ENCODE measurements around the gene PPP6R3. TPM values are rescaled to one million over a fixed set of nuclear protein-coding genes. Genes with fewer than 3 reads are reported as not detected.
"Not testable (repeated sequence)": the region's sequence is repeated elsewhere in the genome, so short reads cannot be mapped to it uniquely, and the experiment has no call there.

The PPP6R3 gene
- total RNA-seq, 1 donor from 2014 or later: 142 TPM

GRCh38 chr11:68635883-68636282 is 175.3 kb downstream of the PPP6R3 start:
- DNase-seq (ENCODE audit: low spot score); H3K27me3 Mint-ChIP-seq (ENCODE audit: insufficient read depth); H3K27ac Mint-ChIP-seq; H3K4me3 Mint-ChIP-seq; intact Hi-C loops (cut with micrococcal nuclease); H3K9me3 Mint-ChIP-seq; H3K36me3 Mint-ChIP-seq (ENCODE audit: low read depth); H3K4me1 Mint-ChIP-seq (ENCODE audit: low read depth): not testable (repeated sequence)

- H3K36me3 Mint-ChIP-seq (ENCODE audit: low read depth); H3K27me3 Mint-ChIP-seq (ENCODE audit: insufficient read depth); H3K9me3 Mint-ChIP-seq; intact Hi-C loops (cut with micrococcal nuclease); H3K4me3 Mint-ChIP-seq; H3K27ac Mint-ChIP-seq; DNase-seq (ENCODE audit: low spot score); H3K4me1 Mint-ChIP-seq (ENCODE audit: low read depth): not testable (repeated sequence)
Observed at GRCh38 chr11:68639322-68639721, 178.8 kb downstream of the PPP6R3 start.

GRCh38 chr11:68641880-68642279 is 181.3 kb downstream of the PPP6R3 start:
- H3K36me3 Mint-ChIP-seq (ENCODE audit: low read depth): peaks cover 2% of the 10 kb centered on the region
- H3K27me3 Mint-ChIP-seq (ENCODE audit: insufficient read depth): peaks cover 5% of the 10 kb centered on the region
- intact Hi-C loops (cut with micrococcal nuclease): loop anchor here (5.0 kb wide), 1 partner anchor 125 kb away; no protein-coding TSS in a partner anchor
- no peak overlapping the region for H3K4me3 Mint-ChIP-seq
- no peaks in the 10 kb centered on the region for H3K4me1 Mint-ChIP-seq (ENCODE audit: low read depth)
- H3K9me3 Mint-ChIP-seq: peaks cover 14% of the 10 kb centered on the region
- H3K27ac Mint-ChIP-seq: no peak overlapping the region
- DNase-seq (ENCODE audit: low spot score): no peak

- Mint-ChIP-seq H3K27ac (no peak overlapping the region), H3K9me3 (peaks cover 20% of the 10 kb centered on the region), H3K36me3 (ENCODE audit: low read depth) (peaks cover 2% of the 10 kb centered on the region), H3K4me1 (ENCODE audit: low read depth) (no peaks in the 10 kb centered on the region), H3K27me3 (ENCODE audit: insufficient read depth) (peaks cover 9% of the 10 kb centered on the region), H3K4me3 (no peak overlapping the region)
- intact Hi-C loops (cut with micrococcal nuclease): loop anchor here (5.0 kb wide), 1 partner anchor 126 kb away; no protein-coding TSS in a partner anchor
- DNase-seq (ENCODE audit: low spot score): no peak
Observed at GRCh38 chr11:68643585-68643984, 183.0 kb downstream of the PPP6R3 start.

GRCh38 chr11:68646832-68647231 is 186.3 kb downstream of the PPP6R3 start:
- no peak overlapping the region for H3K4me3 Mint-ChIP-seq

GRCh38 chr11:68649851-68650555 is 189.5 kb downstream of the PPP6R3 start:
- Mint-ChIP-seq H3K9me3 (peaks cover 16% of the 10 kb centered on the region), H3K4me1 (ENCODE audit: low read depth) (no peaks in the 10 kb centered on the region), H3K27ac (no peak overlapping the region), H3K36me3 (ENCODE audit: low read depth) (no peaks in the 10 kb centered on the region), H3K4me3 (no peak overlapping the region), H3K27me3 (ENCODE audit: insufficient read depth) (peaks cover 6% of the 10 kb centered on the region)
- DNase-seq (ENCODE audit: low spot score): no peak
- intact Hi-C loops (cut with micrococcal nuclease): no loop called here

More at GRCh38 chr11:68646832-68647231, 186.3 kb downstream of the PPP6R3 start:
- intact Hi-C loops (cut with micrococcal nuclease): no loop called here
- Mint-ChIP-seq H3K9me3 (peaks cover 20% of the 10 kb centered on the region), H3K36me3 (ENCODE audit: low read depth) (peaks cover 2% of the 10 kb centered on the region), H3K27ac (no peak overlapping the region), H3K4me1 (ENCODE audit: low read depth) (no peaks in the 10 kb centered on the region), H3K27me3 (ENCODE audit: insufficient read depth) (peaks cover 6% of the 10 kb centered on the region)
- DNase-seq (ENCODE audit: low spot score): no peak

- intact Hi-C loops (cut with micrococcal nuclease): no loop called here
- Mint-ChIP-seq H3K4me1 (ENCODE audit: low read depth) (no peaks in the 10 kb centered on the region), H3K4me3 (no peak overlapping the region), H3K27me3 (ENCODE audit: insufficient read depth) (peaks cover 6% of the 10 kb centered on the region), H3K9me3 (peaks cover 16% of the 10 kb centered on the region), H3K27ac (no peak overlapping the region), H3K36me3 (ENCODE audit: low read depth) (no peaks in the 10 kb centered on the region)
- no peak for DNase-seq (ENCODE audit: low spot score)
Observed at GRCh38 chr11:68650801-68651200, 190.2 kb downstream of the PPP6R3 start.

- Mint-ChIP-seq H3K4me1 (ENCODE audit: low read depth) (no peaks in the 10 kb centered on the region), H3K36me3 (ENCODE audit: low read depth) (no peaks in the 10 kb centered on the region), H3K4me3 (no peak overlapping the region), H3K9me3 (peaks cover 11% of the 10 kb centered on the region), H3K27ac (no peak overlapping the region), H3K27me3 (ENCODE audit: insufficient read depth) (peaks cover 5% of the 10 kb centered on the region)
- intact Hi-C loops (cut with micrococcal nuclease): no loop called here
- DNase-seq (ENCODE audit: low spot score): no peak
Observed at GRCh38 chr11:68651208-68651984, 190.8 kb downstream of the PPP6R3 start.

GRCh38 chr11:68651985-68652682 is 191.6 kb downstream of the PPP6R3 start:
- no peak for DNase-seq (ENCODE audit: low spot score)
- intact Hi-C loops (cut with micrococcal nuclease): no loop called here
- no peaks in the 10 kb centered on the region for H3K4me1 Mint-ChIP-seq (ENCODE audit: low read depth)

GRCh38 chr11:68652683-68653156 is 192.2 kb downstream of the PPP6R3 start:
- H3K9me3 Mint-ChIP-seq: no peaks in the 10 kb centered on the region
- no peaks in the 10 kb centered on the region for H3K36me3 Mint-ChIP-seq (ENCODE audit: low read depth)
- DNase-seq (ENCODE audit: low spot score): no peak
- no peaks in the 10 kb centered on the region for H3K27me3 Mint-ChIP-seq (ENCODE audit: insufficient read depth)
- H3K4me3 Mint-ChIP-seq: no peak overlapping the region
- H3K4me1 Mint-ChIP-seq (ENCODE audit: low read depth): no peaks in the 10 kb centered on the region
- intact Hi-C loops (cut with micrococcal nuclease): no loop called here
- H3K27ac Mint-ChIP-seq: no peak overlapping the region

More at GRCh38 chr11:68651985-68652682, 191.6 kb downstream of the PPP6R3 start:
- Mint-ChIP-seq H3K4me3 (no peak overlapping the region), H3K9me3 (peaks cover 4% of the 10 kb centered on the region), H3K27ac (no peak overlapping the region), H3K27me3 (ENCODE audit: insufficient read depth) (peaks cover 4% of the 10 kb centered on the region), H3K36me3 (ENCODE audit: low read depth) (no peaks in the 10 kb centered on the region)

- intact Hi-C loops (cut with micrococcal nuclease): no loop called here
- H3K9me3 Mint-ChIP-seq: no peaks in the 10 kb centered on the region
- no peak overlapping the region for H3K27ac Mint-ChIP-seq
- H3K27me3 Mint-ChIP-seq (ENCODE audit: insufficient read depth): peaks cover 2% of the 10 kb centered on the region
- no peaks in the 10 kb centered on the region for H3K36me3 Mint-ChIP-seq (ENCODE audit: low read depth)
- H3K4me1 Mint-ChIP-seq (ENCODE audit: low read depth): no peaks in the 10 kb centered on the region
- DNase-seq (ENCODE audit: low spot score): no peak
- no peak overlapping the region for H3K4me3 Mint-ChIP-seq
Observed at GRCh38 chr11:68653486-68654430, 193.2 kb downstream of the PPP6R3 start.

GRCh38 chr11:68654978-68655377 is 194.4 kb downstream of the PPP6R3 start:
- Mint-ChIP-seq H3K27ac (no peak overlapping the region), H3K4me1 (ENCODE audit: low read depth) (no peaks in the 10 kb centered on the region), H3K4me3 (no peak overlapping the region), H3K9me3 (no peaks in the 10 kb centered on the region), H3K36me3 (ENCODE audit: low read depth) (no peaks in the 10 kb centered on the region), H3K27me3 (ENCODE audit: insufficient read depth) (peaks cover 2% of the 10 kb centered on the region)
- DNase-seq (ENCODE audit: low spot score): no peak
- intact Hi-C loops (cut with micrococcal nuclease): no loop called here

All from activated T-helper 1 cell treated with anti-CD3 and anti-CD28 coated beads, Interleukin-12 subunit alpha, Interleukin-12 subunit beta, Interleukin-2, Interleukin-4 antibody, amounts not matched to agents 30 ng/mL and 10 ng/mL and 1 ng/mL, durations not matched to agents 14 hours and 24 hours and 36 hours (primary cell).